ENCODE data around the gene KLHL18. TPM values are rescaled to one million over a fixed set of nuclear protein-coding genes. Genes with fewer than 3 reads are reported as not detected.
A peak's percentile ranks its signal among the peaks of the same experiment; 100 is the strongest.
"Not testable (repeated sequence)": the region's sequence is repeated elsewhere in the genome, so short reads cannot be mapped to it uniquely, and the experiment has no call there.

The KLHL18 gene
- total and polyA plus RNA-seq, 12 donors: 10.6 to 62.1 (median 28.3) TPM

DNA sequence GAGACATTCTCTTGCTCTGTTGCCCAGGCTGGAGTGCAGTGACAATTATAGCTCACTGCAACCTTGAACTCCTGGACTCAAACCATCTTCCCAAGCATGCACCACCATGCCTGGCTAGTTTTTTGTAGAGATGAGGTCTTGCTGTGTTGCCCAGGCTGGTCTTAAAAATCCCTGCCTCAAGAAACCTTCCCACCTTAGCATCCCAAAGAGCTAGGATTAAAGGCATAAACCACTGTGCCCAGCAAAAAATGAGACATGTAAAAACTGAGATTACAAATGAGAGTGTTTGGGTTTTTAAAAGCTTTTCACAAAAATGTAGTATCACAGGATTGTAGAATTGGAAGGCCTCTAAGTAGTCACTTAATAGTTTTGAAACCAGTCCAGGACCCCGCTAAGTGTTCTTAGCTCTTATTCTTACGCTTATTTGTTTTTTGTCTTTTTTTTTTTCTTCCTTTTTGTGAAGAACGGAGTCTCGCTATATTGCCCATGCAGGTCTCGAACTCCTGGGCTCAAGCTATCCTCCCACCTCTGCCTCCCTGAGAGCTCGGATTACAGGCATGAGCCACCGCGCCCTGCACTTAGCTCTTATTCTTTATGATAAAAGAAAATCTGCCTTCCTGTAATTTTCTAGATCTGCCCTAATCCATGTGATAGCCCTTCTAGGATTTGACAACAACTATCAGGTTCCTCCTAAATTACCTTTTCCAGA is 31.5 kb downstream of the KLHL18 start:
- Histone ChIP-seq H3K4me1 (replicated peaks in 1 of 2) (peaks cover 0 to 30% of the 10 kb centered on the region in 2 donors), H3K4me3 (no peak overlapping the region), H3K27me3 (no peaks in the 10 kb centered on the region), H3K27ac (no peak overlapping the region), H3K9me3 (replicated peaks in 1 of 3) (no peaks in the 10 kb centered on the region), H3K36me3 (replicated peaks in 1 of 2) (no peaks in the 10 kb centered on the region)
- TF ChIP-seq POLR2A (IDR thresholded peaks at IDR 0.05): no peak
- TF ChIP-seq, protein P1, sequence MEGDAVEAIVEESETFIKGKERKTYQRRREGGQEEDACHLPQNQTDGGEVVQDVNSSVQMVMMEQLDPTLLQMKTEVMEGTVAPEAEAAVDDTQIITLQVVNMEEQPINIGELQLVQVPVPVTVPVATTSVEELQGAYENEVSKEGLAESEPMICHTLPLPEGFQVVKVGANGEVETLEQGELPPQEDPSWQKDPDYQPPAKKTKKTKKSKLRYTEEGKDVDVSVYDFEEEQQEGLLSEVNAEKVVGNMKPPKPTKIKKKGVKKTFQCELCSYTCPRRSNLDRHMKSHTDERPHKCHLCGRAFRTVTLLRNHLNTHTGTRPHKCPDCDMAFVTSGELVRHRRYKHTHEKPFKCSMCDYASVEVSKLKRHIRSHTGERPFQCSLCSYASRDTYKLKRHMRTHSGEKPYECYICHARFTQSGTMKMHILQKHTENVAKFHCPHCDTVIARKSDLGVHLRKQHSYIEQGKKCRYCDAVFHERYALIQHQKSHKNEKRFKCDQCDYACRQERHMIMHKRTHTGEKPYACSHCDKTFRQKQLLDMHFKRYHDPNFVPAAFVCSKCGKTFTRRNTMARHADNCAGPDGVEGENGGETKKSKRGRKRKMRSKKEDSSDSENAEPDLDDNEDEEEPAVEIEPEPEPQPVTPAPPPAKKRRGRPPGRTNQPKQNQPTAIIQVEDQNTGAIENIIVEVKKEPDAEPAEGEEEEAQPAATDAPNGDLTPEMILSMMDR (IDR thresholded peaks at IDR 0.05): no peak
- DNase-seq: no peak
- intact Hi-C loops (cut with DNase I): no loop called here
- 94 to 97% (median 96%) methylated on average over 8 of the region's 8 CpGs for WGBS, 4 donors

DNA sequence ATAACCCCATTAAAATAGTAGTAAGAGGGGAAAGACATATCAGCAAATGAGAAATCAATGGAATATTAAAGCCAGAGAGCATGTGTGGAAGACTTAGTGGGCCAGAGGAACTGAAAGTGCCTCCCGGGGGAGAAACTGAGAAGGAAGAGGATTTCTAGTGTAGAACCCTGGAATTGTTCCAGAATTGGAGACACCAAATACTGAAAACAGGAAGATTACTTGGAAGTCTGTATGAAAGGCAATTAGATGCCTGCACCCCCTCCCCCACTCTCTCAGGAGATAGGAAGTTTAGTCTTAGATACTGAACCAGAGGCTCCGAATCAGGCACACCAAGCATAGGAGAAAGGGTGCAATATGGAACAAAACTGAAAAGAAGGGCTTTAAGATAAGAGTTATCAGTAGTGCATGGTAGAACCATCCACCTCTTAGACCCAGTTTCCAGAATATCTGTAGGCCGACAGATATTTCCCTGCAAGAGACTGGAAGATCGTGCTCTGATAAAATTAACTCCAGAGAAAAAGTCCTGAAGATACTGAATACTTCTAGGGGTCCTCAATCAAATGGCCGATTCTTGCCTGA is 32.4 kb downstream of the KLHL18 start:
- peak; percentile 24 to 68 (median 52) for DNase-seq

DNA sequence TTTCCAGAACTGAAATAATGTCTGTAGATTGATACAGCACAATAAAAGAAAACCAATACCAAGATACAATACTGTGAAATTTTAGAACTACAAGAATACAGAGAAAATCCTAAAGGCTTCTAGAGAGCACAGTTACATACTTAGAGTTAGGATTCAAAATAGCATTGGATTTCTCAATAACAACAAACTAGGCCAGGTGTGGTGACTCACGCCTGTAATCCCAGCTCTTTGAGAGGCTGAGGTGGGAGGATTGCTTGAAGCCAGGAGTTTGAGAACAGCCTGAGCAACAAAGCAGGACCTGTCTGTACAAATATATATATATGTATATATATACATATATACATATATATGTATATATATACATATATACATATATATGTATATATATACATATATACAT is 33.4 kb downstream of the KLHL18 start:
- DNase-seq: peak in 5 of 7 donors; percentile 25 to 57 (median 48)
- 43 to 57% (median 48%) methylated on average over 1 of the region's 1 CpG for WGBS, 4 donors
- H3K9me3 ChIP-seq (replicated peaks in 1 of 3); H3K27me3 ChIP-seq; H3K4me3 ChIP-seq; H3K27ac ChIP-seq: not testable (repeated sequence)
- Histone ChIP-seq H3K4me1 (replicated peaks in 1 of 2) (peaks cover 0 to 30% of the 10 kb centered on the region in 2 donors), H3K36me3 (replicated peaks in 1 of 2) (peaks cover 0 to 10% of the 10 kb centered on the region in 2 donors)
- intact Hi-C loops (cut with DNase I): loop anchor here in 1 of 2 donors (5.0 kb wide), 1 partner anchor 34 kb away; the partner anchor contains the start of genes KIF9 and KLHL18

More for the DNA sequence above, 32.4 kb downstream of the KLHL18 start:
- intact Hi-C loops (cut with DNase I): loop anchor here in 1 of 2 donors (5.0 kb wide), 1 partner anchor 33 kb away; the partner anchor contains the start of genes KIF9 and KLHL18
- no peak overlapping the region for H3K4me3 ChIP-seq
- H3K9me3 ChIP-seq (replicated peaks in 1 of 3): no peaks in the 10 kb centered on the region
- H3K36me3 ChIP-seq (replicated peaks in 1 of 2): peaks cover 0 to under 1% of the 10 kb centered on the region in 2 donors
- TF ChIP-seq, protein P1 (IDR thresholded peaks at IDR 0.05): no peak
- no peak for TF ChIP-seq POLR2A (IDR thresholded peaks at IDR 0.05)
- no peaks in the 10 kb centered on the region for H3K27me3 ChIP-seq
- no peak overlapping the region for H3K27ac ChIP-seq
- peaks cover 0 to 30% of the 10 kb centered on the region in 2 donors for H3K4me1 ChIP-seq (replicated peaks in 1 of 2)
- WGBS, 4 donors: 71 to 72% (median 71%) methylated on average over 5 of the region's 5 CpGs

DNA sequence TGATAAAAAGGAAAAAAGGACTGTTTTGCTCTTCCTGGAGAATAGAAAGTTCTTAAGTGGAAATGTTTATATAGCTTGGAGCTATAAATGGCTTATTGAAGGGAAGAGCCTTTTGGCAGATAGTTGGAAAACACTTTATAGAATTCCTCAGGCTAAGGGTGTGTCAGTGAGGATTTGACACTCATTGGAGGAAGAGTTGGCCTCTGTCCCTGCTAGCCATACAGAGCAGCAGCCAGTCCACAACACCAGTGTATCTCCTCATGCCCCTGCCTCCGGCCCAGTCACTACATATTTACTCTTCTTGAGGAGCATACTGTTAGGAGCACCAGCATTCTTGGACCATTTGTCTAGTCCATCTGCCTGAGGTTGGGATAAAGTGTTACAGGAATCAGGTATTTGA is 36.2 kb downstream of the KLHL18 start:
- no peaks in the 10 kb centered on the region for H3K9me3 ChIP-seq (replicated peaks in 1 of 3)
- H3K4me3 ChIP-seq: no peak overlapping the region
- WGBS, 4 donors: 57 to 92% (median 85%) methylated on average over 1 of the region's 1 CpG
- H3K27ac ChIP-seq: no peak overlapping the region
- intact Hi-C loops (cut with DNase I): loop anchor here in 1 of 2 donors (5.0 kb wide), 1 partner anchor 37 kb away; the partner anchor contains the start of genes KIF9 and KLHL18
- no peaks in the 10 kb centered on the region for H3K27me3 ChIP-seq
- no peak for TF ChIP-seq POLR2A (IDR thresholded peaks at IDR 0.05)
- TF ChIP-seq, protein P1 (IDR thresholded peaks at IDR 0.05): no peak
- DNase-seq: no peak
- peaks cover 0 to 28% of the 10 kb centered on the region in 2 donors for H3K4me1 ChIP-seq (replicated peaks in 1 of 2)
- H3K36me3 ChIP-seq (replicated peaks in 1 of 2): peaks cover 0 to 34% of the 10 kb centered on the region in 2 donors

Data from adrenal gland (tissue), 12 donors.